Lung (tissue), 12 donors: ENCODE measurements around the gene UNC5C. TPM values are rescaled to one million over a fixed set of nuclear protein-coding genes. Genes with fewer than 3 reads are reported as not detected.

Source experiments
- ATAC-seq: fragments of 200-7000 bp; cut with Tn5 transposase; one replicate; pipeline ENCODE4 v1.9.1; 2020; ENCODE audit warnings: moderate number of reproducible peaks; ENCODE audit not compliant: insufficient read depth, low FRiP score
- DNase-seq, 3 donors: peaks; one replicate each; pipeline ENCODE4 v3.0.0-alpha.2; 2013 to 2017
- H3K27ac ChIP-seq, 2 donors: one replicate each; pipeline ENCODE4 v1.5.1; 2013; ENCODE audit warnings: mild to moderate bottlenecking in 2 of 2, moderate library complexity in 2 of 2, control low read depth in 1 of 2, inconsistent platforms in 1 of 2, low read depth in 1 of 2, low read length in 1 of 2
- H3K27me3 ChIP-seq, 3 donors: one replicate each; pipeline ENCODE4 v1.5.1; 2013; ENCODE audit warnings: low read length in 2 of 3; ENCODE audit not compliant: control insufficient read depth in 3 of 3, insufficient read depth in 3 of 3
- H3K36me3 ChIP-seq, 4 donors: one replicate each; pipeline ENCODE4 v1.5.1; 2013; ENCODE audit warnings: low read length in 4 of 4, mild to moderate bottlenecking in 1 of 4, moderate library complexity in 1 of 4; ENCODE audit not compliant: control insufficient read depth in 4 of 4, insufficient read depth in 4 of 4
- H3K4me1 ChIP-seq, 5 donors: one replicate each; pipeline ENCODE4 v1.5.1; 2013; ENCODE audit warnings: low read length in 5 of 5, mild to moderate bottlenecking in 2 of 5, moderate library complexity in 1 of 5; ENCODE audit not compliant: control insufficient read depth in 5 of 5, insufficient read depth in 5 of 5
- H3K4me3 ChIP-seq: one replicate; pipeline ENCODE4 v1.5.1; 2013; ENCODE audit warnings: mild to moderate bottlenecking, control low read depth, moderate library complexity
- H3K9ac ChIP-seq, 2 donors: one replicate each; pipeline ENCODE4 v1.5.1; 2013; ENCODE audit warnings: low read length in 2 of 2, control low read depth in 1 of 2; ENCODE audit not compliant: insufficient read depth in 1 of 2
- H3K9me3 ChIP-seq, 4 donors: one replicate each; pipeline ENCODE4 v1.5.1; 2013; ENCODE audit warnings: low read length in 3 of 4, mild to moderate bottlenecking in 1 of 4, moderate library complexity in 1 of 4; ENCODE audit not compliant: control insufficient read depth in 4 of 4, insufficient read depth in 3 of 4
- CTCF ChIP-seq: IDR thresholded peaks from 2 replicates; pipeline ENCODE4 v1.5.1; 2012; ENCODE audit warnings: mild to moderate bottlenecking; ENCODE audit errors: control extremely low read depth, extremely low read depth
- WGBS, 2 donors: extraction: QIAGEN DNeasy Blood & Tissue Kit; methylation state at CpG; one replicate each; pipeline ENCODE4 v1.1.7; 2013; 5-methylcytosine and 5-hydroxymethylcytosine counted together
- polyA plus RNA-seq, 2 donors: library from polyadenylated mRNA; stranded (reverse); fragments of 200-250 nt; gene quantifications; one replicate each; pipeline ENCODE4 v1.2.1, GENCODE V29; 2013
- total RNA-seq, 2 donors: library from RNA; depleted of rRNA in 1 of 2; stranded (reverse); fragments of >200 nt in 1 of 2; gene quantifications; one replicate each; pipeline ENCODE4 v1.2.1, GENCODE V29; 2014 to 2021
- donor health status: control.
- donor health status: control.
- donor health status: Bipolar disorder and iron deficiency.
- donor health status: healthy.
- donor health status: DM: yes; HTN: yes; CAD: no.

UNC5C gene
- total and polyA plus RNA-seq, 4 donors: 0.55 to 27.9 (median 3.8) TPM

DNA sequence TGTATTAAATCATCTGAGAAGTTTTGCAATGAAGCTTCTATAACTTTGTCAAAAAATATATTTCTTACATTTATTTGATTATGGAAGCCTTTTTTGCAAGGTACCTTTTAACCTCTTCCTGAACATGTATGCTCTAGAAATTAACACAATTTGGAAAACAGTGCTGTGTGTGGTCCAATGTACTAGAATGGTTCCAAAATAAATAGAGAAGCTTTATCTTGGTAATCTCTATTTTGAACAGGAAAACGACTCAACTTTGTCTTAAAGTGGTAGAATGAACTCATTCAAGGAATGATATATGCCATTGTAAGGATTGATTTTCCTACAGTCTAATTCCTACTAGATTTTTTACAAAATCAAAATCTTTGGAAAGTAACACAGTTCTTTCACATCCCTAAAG is 248.5 kb downstream of the UNC5C start:
- H3K4me3 ChIP-seq: no peak overlapping the region
- peaks cover 0 to 1% (median 0%) of the 10 kb centered on the region in 5 donors for H3K4me1 ChIP-seq
- no peaks in the 10 kb centered on the region for H3K27me3 ChIP-seq
- DNase-seq (no peak), ATAC-seq (no peak)
- H3K9ac ChIP-seq: no peak overlapping the region
- peaks cover 0 to 8% (median 3%) of the 10 kb centered on the region in 4 donors for H3K9me3 ChIP-seq
- H3K27ac ChIP-seq: no peak overlapping the region
- H3K36me3 ChIP-seq: peaks cover 0 to 29% (median 12%) of the 10 kb centered on the region in 4 donors
- no peak for TF ChIP-seq CTCF
- 39 to 65% methylated on average over 1 of the region's 1 CpG for WGBS, 2 donors

- no peak overlapping the region for H3K9ac ChIP-seq
- peaks cover 0 to 8% (median 3%) of the 10 kb centered on the region in 4 donors for H3K9me3 ChIP-seq
- WGBS, 2 donors: 97 to 98% methylated on average over 2 of the region's 2 CpGs
- ATAC-seq (no peak), DNase-seq (no peak)
- peaks cover 0 to 29% (median 14%) of the 10 kb centered on the region in 4 donors for H3K36me3 ChIP-seq
- no peak for TF ChIP-seq CTCF
- no peak overlapping the region for H3K4me3 ChIP-seq
- no peak overlapping the region for H3K27ac ChIP-seq
- no peaks in the 10 kb centered on the region for H3K27me3 ChIP-seq
- peaks cover 0 to 5% (median 1%) of the 10 kb centered on the region in 5 donors for H3K4me1 ChIP-seq
Measured at GRCh38 chr4:95296052-95296451, 252.7 kb downstream of the UNC5C start.

DNA sequence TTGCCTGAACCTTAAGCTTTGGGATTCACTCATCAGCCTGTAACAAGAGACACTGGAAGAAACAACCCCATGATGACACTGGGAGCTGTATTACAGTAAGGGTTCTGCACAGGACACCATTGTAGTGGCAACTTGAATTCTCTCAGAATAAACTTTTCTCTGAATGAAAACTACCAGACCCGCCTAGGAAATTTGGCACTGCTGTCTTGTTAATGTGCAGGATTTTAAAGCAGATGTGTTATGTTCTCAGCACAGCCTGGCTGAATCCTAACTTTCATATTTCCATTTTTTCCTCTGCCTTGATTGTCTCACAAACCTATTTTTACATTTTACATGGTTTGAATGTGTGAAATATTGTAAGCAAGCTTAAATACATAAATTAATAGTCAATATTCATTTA is 253.6 kb downstream of the UNC5C start:
- TF ChIP-seq CTCF: no peak
- Histone ChIP-seq H3K27ac (no peak overlapping the region), H3K9ac (no peak overlapping the region), H3K36me3 (peaks cover 0 to 25% (median 11%) of the 10 kb centered on the region in 4 donors), H3K9me3 (peaks cover 0 to 8% (median 3%) of the 10 kb centered on the region in 4 donors), H3K4me1 (peaks cover 0 to 5% (median 1%) of the 10 kb centered on the region in 5 donors), H3K27me3 (no peaks in the 10 kb centered on the region), H3K4me3 (no peak overlapping the region)
- no peak for ATAC-seq
- WGBS, 2 donors: 85 to 91% methylated on average over 1 of the region's 1 CpG
- peak in 1 of 3 donors; percentile 40 for DNase-seq

- no peak for DNase-seq
- Histone ChIP-seq H3K4me1 (peaks cover 0 to 8% (median 1%) of the 10 kb centered on the region in 5 donors), H3K9me3 (peaks cover 0 to 8% (median 3%) of the 10 kb centered on the region in 4 donors), H3K27ac (no peak overlapping the region), H3K27me3 (no peaks in the 10 kb centered on the region), H3K4me3 (no peak overlapping the region), H3K9ac (no peak overlapping the region), H3K36me3 (peaks cover 0 to 17% (median 7%) of the 10 kb centered on the region in 4 donors)
- WGBS, 2 donors: 89 to 91% methylated on average over 4 of the region's 4 CpGs
- no peak for ATAC-seq
- TF ChIP-seq CTCF: no peak
Measured at GRCh38 chr4:95294321-95294720, 254.5 kb downstream of the UNC5C start.
